OCI-M2 (cell line): Measurements from ENCODE around the gene PBXIP1.

ENCODE experiments used
- DNase-seq: peaks from one replicate; lab custom pipeline; 2025; ENCODE audit not compliant: unreplicated experiment; lab: John Stamatoyannopoulos, UW

Gene PBXIP1, protein sequence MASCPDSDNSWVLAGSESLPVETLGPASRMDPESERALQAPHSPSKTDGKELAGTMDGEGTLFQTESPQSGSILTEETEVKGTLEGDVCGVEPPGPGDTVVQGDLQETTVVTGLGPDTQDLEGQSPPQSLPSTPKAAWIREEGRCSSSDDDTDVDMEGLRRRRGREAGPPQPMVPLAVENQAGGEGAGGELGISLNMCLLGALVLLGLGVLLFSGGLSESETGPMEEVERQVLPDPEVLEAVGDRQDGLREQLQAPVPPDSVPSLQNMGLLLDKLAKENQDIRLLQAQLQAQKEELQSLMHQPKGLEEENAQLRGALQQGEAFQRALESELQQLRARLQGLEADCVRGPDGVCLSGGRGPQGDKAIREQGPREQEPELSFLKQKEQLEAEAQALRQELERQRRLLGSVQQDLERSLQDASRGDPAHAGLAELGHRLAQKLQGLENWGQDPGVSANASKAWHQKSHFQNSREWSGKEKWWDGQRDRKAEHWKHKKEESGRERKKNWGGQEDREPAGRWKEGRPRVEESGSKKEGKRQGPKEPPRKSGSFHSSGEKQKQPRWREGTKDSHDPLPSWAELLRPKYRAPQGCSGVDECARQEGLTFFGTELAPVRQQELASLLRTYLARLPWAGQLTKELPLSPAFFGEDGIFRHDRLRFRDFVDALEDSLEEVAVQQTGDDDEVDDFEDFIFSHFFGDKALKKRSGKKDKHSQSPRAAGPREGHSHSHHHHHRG

DNA sequence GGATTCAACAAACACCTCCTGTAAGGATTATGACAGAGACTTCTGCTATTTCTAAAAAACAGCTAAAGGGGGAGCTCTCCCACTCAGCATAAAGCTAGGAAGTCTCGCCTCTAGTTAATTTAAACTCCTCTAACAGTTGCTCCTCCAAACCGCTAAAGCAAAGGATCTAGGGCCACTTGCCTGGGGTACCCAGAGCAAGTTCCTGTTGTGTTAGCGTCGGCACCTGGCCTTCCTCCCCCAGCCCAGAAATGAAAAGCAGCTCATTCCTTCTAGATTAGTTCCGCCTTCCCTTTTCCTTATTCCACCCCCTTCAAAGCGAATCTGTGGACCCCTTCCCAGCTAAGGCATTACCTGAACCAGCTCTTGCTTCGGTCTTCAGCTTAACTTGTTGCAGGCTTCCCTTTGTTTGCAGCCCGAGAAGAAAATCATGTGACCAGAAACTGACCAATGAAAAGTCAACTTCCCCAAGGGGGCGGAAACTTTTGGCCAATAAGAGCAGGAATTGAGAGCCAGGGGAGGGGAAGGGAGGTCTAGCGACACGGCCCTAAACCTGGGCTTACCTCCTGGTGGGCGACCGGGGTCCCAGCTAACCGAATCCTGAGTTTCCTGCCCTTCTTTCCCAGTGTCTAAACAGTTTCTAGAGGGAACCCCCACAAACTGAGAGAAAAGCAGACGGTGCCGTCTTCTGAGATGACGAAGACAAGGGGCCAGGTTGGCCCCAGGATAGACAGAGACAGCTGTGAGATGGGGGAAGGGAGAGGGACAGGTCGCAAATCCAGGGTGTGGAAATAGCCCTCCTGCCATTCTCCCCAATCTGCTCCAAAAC is at the start of gene PBXIP1:
Gene PBXIP1 (minus strand): TSS at position 382 of the 826 bp plus-strand sequence. CDS start 2,378 bp downstream, outside the sequence.
- peak; percentile 60 for DNase-seq

DNA sequence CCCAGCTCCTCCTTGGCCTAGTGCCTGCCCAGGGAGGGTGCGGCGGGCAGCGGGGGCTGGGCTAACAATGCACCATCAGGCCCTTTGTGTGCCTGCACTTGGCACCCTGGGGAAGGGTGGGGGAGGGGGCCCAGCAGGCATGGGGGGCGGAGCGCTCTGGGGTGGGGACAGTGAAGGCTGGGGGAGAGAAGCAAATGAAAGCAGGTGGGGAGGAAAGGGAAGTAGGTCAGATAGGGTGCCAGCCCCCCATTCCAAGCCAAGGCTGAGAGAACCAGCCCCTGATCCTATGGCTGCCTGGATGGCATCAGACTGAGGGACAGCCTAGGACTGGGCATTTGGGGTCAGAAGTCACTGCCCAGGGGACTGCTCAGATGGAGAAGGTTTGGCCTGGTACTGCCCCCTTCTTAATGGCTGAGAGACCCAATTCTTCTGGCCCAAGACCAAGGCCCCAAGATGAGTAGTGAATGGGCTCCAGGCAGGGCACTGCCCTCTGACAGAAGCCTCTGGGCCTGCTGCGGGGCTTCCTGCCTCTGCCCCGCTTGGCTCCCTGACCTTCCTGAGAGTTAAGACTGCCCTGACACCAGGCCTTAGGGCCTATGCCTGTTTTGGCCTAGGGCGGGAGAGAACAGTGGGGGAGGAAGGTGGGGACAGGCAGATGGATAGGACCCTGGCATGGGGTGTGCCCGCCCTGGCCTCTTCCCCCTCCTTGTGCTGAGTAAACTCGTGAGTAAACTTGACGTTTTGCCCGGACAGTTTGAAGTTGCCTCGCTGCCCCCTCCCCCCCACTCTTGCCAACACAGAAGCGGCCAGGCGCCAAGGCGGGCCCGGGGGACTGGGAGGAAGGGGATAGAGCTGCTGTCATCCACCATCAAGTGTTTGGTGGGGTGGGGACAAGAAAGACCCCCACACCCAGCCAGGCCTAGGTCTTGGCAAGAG is 49.4 kb upstream of the PBXIP1 start:
- DNase-seq = no peak

- DNase-seq = no peak
Measured at GRCh38 chr1:155004352-155005075, 48.6 kb upstream of the PBXIP1 start.

GRCh38 chr1:155003766-155004351 is 48.0 kb upstream of the PBXIP1 start:
- DNase-seq = no peak

DNA sequence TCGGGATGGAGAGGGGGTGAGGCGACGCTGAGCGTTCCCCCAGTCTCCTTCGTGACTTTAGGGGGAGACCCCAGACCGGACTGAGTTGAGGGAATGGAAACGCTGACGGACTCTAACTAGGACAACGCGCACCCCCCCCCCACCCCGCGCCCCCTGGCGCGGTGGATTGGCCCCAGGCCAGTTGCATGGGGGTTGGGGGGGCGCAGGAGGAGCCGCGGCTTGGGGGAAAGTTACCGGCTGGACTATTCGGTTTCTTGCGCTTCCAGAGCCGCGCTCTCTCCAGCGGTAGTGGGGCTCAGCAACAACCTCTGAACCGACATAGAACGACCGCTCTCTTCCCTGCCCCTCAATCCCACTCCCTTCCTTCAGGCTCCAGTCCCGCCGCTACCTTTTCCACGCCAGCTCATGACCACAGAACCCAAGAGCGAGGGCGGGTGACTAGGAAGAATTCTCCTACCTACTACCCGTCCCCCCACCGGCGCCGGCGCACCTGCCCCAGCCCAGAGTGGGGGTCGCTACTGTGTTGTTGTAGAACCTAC is 47.4 kb upstream of the PBXIP1 start:
- DNase-seq = peak; percentile 34

- DNase-seq = no peak
Measured at GRCh38 chr1:155002464-155003226, 46.7 kb upstream of the PBXIP1 start, which contains the start of gene ZBTB7B. Gene ZBTB7B (plus strand): TSS chr1:155002802. CDS start chr1:155014661, 11,859 bp downstream.

- peak; percentile 64 for DNase-seq
Measured at GRCh38 chr1:155001675-155002463, 46.0 kb upstream of the PBXIP1 start.

DNA sequence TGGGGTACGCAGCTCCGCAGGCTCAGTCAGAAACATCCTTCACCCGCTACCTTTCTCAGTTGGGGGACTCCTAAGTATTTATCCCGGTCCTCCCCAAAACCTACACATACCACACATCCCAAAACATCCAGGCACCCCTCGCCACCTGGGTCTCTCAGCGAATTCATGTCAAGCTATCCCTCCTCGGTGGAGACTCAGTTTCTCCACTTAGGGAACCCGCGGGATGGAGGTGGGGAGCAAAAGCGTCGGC is 45.5 kb upstream of the PBXIP1 start:
- no peak for DNase-seq

DNA sequence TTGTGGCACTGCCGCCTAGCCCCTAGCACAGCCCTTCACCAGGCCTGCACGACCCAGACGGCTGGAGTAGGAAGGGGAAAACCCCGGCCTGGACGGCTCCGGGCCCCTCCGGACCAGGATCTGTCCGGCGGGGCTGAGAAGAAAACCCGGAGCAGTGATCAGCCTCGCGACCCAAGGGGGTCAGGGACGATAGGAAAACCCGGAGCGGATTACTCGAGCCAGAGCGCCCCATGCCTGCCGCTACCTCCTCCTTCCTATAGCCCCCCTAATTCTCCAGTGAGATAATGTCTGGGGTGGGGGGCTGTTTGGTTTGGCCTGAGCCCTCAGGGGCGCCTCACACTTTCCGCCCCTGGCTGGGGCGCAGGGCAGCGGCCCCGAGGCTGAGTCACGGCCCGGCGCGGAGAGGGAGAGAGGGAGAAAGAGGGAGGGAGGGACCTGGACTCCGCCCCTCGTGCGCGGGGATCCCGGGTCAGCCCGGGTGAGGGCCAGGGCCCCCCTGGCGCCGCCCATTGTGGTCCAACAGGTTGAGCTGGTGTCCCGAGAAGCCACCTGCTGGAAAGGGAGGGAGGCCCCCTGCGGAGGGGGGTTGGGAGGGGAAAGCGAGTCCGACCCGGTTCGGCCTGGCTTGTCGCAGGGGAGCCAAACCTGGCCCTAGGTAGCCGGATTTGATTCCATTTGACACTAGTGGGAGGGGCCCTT is 45.0 kb upstream of the PBXIP1 start:
- peak; percentile 72 for DNase-seq

DNA sequence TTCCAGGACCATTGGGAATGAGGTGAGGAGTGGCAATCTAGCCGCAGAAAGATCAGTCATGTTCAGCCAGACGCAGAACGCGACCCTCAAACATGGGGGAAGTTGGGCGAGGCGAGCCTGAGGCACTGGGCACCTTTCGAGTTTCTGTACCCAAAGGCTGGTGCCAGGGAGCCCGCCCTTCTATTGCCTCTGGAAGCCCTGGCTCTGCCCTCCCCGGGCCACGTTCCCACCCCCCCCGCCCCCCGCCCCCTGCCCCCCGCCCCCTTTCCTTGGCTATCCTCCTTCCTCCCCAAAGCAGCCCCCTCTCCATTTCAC is 44.5 kb upstream of the PBXIP1 start:
- DNase-seq = no peak

GRCh38 chr1:154999571-155000410 is 43.9 kb upstream of the PBXIP1 start:
- peak; percentile 9 for DNase-seq

DNA sequence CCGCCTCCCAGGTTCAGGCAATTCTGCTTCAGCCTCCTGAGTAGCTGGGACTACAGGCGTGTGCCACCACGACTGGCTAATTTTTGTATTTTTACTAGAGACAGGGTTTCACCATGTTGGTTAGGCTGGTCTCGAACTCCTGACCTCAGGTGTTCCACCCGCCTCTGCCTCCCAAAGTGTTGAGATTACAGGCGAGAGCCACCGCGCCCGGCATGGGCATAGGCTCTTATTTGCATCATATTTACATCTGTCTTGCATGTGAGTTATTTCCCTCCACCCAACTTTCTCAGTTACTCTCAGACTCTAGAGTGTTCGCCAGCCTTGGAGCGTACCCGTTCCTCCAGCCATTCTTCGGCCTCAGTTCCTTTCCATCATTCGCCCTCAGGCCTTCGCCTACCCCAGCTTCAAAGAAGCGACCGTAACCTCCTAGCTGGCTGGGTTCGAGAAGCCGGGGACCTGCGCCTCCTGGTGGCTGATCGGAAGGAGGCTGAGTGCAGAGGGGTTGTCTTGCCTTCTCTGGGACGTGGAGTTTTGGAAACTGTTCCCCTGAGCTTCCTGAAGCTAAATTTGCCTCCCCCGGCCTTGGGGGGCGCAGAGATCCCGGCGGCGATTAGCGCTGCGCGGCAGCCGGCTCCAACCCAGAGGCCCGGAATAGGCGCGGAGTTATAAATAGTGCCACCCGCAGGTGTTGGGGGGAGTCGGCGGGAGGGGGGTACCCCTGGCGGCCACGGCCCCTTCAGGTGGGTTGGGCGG is 43.1 kb upstream of the PBXIP1 start:
- peak; percentile 31 for DNase-seq

DNA sequence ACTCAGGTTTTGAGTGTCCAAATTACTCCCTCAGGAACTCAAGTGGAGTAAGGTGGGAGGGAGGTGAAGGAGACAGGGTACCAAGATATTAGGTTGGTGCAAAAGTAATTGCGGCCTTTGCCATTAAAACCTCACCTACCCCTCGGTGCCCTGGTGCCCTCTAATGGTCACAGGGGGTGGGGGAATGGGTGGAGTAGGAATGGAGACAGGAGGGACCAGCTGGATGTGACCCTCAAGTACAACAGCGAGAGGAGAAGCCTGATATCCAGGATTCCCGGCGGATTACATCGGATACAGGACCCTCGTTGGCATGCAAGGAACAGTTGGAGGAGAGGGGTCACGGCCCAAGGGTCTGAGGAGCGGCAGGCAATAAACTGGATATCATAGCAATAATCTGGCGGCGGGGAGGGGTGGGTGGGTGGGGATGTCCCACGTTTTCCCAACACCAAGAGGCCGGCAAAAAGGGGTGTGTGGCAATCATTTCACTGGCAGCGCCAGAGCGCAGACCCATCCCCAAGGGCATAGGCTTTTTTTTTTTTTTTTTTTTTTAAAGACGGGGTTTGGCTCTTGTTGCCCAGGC is 42.4 kb upstream of the PBXIP1 start:
- DNase-seq = no peak

DNA sequence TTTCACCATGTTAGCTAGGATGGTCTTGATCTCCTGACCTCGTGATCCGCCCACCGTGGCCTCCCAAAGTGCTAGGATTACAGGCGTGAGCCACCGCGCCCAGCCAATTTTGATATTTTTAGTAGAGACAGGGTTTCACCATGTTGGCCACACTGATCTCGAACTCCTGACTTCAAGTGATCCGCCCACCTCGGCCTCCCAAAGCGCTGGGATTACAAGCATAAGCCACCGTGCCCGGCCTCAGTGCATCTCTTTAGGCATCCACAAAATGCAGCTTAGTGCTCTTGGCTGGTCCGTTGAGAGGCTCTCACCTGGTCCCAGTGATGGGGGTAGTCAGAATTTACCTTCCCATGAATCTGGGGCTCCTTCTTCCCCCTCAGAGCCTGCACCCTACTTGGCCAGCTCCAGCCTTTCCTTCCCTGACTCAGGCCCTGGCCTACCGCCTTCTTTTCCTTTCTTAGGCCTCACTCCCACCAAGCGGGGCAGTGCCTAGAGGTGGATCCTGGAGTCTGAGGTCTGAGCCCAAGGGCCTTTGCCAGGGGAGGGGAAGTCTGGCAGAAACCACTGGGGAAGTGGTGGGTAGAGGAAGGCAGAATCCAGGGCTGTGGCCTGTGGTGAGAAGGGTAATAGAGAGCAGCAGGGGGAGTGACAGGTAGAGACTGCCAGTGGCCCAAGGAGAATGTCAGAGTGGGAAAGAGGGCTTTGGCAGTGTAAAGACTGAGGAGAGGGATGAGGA is 41.2 kb upstream of the PBXIP1 start:
- DNase-seq = no peak
